Astrocyte of the spinal cord (primary cell): ENCODE data around the gene NEAT1.
"Not testable (repeated sequence)": the region's sequence is repeated elsewhere in the genome, so short reads cannot be mapped to it uniquely, and the experiment has no call there.

Experiments
- DNase-seq: peaks from one replicate; pipeline ENCODE4 v3.0.0; 2011; ENCODE audit warnings: low read depth, low spot score
- H3K4me3 ChIP-seq: 2 replicates; pipeline ENCODE4 v1.5.1; 2011; ENCODE audit warnings: low read depth, mild to moderate bottlenecking, low read length, moderate library complexity
- CTCF ChIP-seq: IDR thresholded peaks from 2 replicates; pipeline ENCODE4 v1.5.1; 2012; ENCODE audit warnings: low read depth, mild to moderate bottlenecking, low read length, inconsistent platforms
- in situ Hi-C: cut with HindIII; loops from 2 replicates; pipeline ENCODE4 v1.10.0; 2017; ENCODE audit warnings: low sequenced_read_pairs

NEAT1 gene

GRCh38 chr11:65446446-65447277 is 24.1 kb downstream of the NEAT1 start:
- DNase-seq = peak; percentile 62
- TF ChIP-seq CTCF = no peak
- in situ Hi-C loops = no loop called here
- H3K4me3 ChIP-seq = no peak overlapping the region

- in situ Hi-C loops = no loop called here
- peak; percentile 62 for DNase-seq
- no peak overlapping the region for H3K4me3 ChIP-seq
- TF ChIP-seq CTCF = no peak
These were observed 25.4 kb downstream of the NEAT1 start for GRCh38 chr11:65448074-65448417.

- no peak for TF ChIP-seq CTCF
- in situ Hi-C loops = no loop called here
- H3K4me3 ChIP-seq = no peak overlapping the region
- DNase-seq = peak; percentile 68
These were observed 26.0 kb downstream of the NEAT1 start for GRCh38 chr11:65448418-65449105.

- in situ Hi-C loops, H3K4me3 ChIP-seq: not testable (repeated sequence)
These were observed 28.7 kb downstream of the NEAT1 start for GRCh38 chr11:65451301-65451700.

GRCh38 chr11:65452259-65452658 is 29.7 kb downstream of the NEAT1 start:
- H3K4me3 ChIP-seq, in situ Hi-C loops, DNase-seq: not testable (repeated sequence)

More at GRCh38 chr11:65451301-65451700, 28.7 kb downstream of the NEAT1 start:
- DNase-seq = not testable (repeated sequence)

- in situ Hi-C loops = no loop called here
- no peak for TF ChIP-seq CTCF
- no peak overlapping the region for H3K4me3 ChIP-seq
- DNase-seq = peak; percentile 69
These were observed 30.4 kb downstream of the NEAT1 start for GRCh38 chr11:65452806-65453490.

GRCh38 chr11:65454311-65454695 is 31.7 kb downstream of the NEAT1 start:
- in situ Hi-C loops = no loop called here
- peak; percentile 44 for DNase-seq
- no peak for TF ChIP-seq CTCF
- H3K4me3 ChIP-seq = peak overlapping the region; percentile 60
